Diencephalon (tissue), 1 donor: Measurements from ENCODE around the gene OR51B5. TPM values are rescaled to one million over a fixed set of nuclear protein-coding genes. Genes with fewer than 3 reads are reported as not detected.

Experiments used
- small RNA-seq: library from RNA; depleted of rRNA; stranded (forward); fragments of <200 nt; gene quantifications from one replicate; pipeline ENCODE3, GENCODE V24; 2014
- total RNA-seq: library from RNA; depleted of rRNA; stranded (reverse); fragments of >200 nt; gene quantifications from one replicate; pipeline ENCODE4 v1.2.3, GENCODE V29; 2014

The OR51B5 gene
- total RNA-seq, result 0.46 TPM

GRCh38 chr11:5343474-5344335, at the start of gene OR51B5:
TSS of gene OR51B5 (minus strand) at chr11:5343524. CDS start at chr11:5343524, 0 bp downstream.

DNA sequence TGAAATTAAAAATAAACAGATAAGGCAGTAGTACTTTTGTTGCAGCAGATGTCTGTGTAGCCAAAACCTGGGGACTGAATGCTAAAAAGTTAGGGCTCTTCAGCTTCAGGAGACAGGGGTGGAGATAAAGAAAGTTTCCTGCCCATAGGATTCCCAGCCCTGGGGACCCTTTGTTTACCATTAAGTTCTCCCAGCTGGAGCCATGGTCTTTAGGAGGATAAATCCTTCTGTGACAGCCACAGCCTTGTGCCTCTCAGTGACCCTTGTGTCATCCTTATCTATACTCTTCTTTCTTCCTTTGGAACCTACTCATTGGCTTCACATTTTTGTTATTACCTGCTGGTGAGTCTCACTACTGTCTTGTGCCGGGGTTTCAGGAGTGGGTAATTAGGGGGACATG, 40.3 kb upstream of the OR51B5 start, which contains the start of gene OR51M1:
Gene OR51M1, plus strand, starts transcription at position 237 of the 400 bp plus-strand sequence. CDS start 5,587 bp downstream, outside the sequence.

DNA sequence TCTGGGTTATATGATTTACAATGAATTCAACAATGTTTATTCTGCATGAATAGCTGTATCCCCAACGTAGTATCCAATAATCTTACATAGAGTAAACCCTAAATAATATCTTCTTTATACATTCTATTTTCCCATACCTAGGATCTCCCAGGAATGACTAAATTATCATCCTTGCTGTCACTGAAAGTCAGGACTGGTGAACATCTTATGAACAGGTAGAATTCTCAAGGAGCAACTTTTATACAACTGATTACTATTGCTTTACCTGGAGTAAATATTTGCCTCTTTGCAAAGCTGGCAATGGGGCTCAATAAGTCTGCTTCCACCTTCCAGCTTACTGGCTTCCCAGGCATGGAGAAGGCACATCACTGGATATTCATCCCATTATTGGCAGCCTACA, 7.9 kb upstream of the OR51B5 start, which contains the start of gene OR51B6:
Gene OR51B6, plus strand, starts transcription at position 301 of the 400 bp plus-strand sequence. Its CDS starts 0 bp downstream, at position 301.

DNA sequence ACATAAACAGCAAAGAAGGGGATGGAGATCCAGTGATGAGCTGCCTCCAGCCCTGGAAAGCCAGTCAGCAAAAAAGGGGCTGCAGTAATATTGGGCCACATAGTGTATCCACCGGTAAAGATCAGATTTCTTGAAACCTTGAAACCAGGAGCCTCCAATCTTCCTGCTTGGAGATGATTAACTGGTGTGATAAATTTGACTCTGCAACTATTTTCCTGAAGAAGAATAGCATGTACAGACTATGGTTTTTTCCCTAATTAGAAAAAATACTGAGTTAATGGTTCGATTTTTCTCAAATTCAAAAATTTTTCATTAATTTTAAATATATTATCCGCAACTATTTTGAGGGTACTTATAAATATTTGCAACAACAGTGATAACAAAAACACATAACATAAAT, 19.1 kb downstream of the OR51B5 start, which contains the start of gene OR51B2:
Gene OR51B2, minus strand, starts transcription at position 101 of the 400 bp plus-strand sequence. Its CDS starts 0 bp downstream, at position 101.

DNA sequence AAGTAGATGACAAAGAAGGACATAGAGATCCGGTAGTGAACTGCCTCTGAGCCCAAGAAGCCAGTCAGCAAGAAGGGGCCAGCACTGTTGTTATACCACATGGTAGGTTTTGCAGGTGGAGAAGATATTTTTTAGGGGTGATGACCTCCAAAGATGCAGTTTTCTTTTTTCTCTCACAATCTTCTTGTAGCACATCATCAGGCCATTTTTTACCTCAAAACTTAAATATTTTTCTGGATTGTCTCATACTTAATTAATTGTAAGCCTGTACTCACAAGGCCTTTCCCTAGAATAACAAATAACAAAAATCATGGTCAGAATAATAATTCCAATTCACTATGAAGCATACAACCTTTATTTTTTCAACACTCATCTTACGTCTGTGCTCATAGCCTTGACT, 41.5 kb downstream of the OR51B5 start, which contains the start of gene OR51B4:
Gene OR51B4, minus strand, starts transcription at position 101 of the 400 bp plus-strand sequence. Its CDS starts 0 bp downstream, at position 101.

Small RNA genes lying within 50 kb of the gene (small RNA-seq; reads per million reads assigned to genes)
- not detected for gene AC104389.3

Other genes with a start within 250 kb of the OR51B5 start
- not detected for gene OR52A5, start 205.2 kb downstream of the OR51B5 start, total RNA-seq
- gene OR52A1, start 188.8 kb downstream of the OR51B5 start, total RNA-seq, result not detected
- not detected for gene OR51V1, start 142.8 kb downstream of the OR51B5 start, total RNA-seq
- 550 TPM for gene HBB, start 116.5 kb downstream of the OR51B5 start, total RNA-seq
- gene HBD, start 109.0 kb downstream of the OR51B5 start, total RNA-seq, result not detected
- 3.5 TPM for gene HBG1, start 93.7 kb downstream of the OR51B5 start, total RNA-seq
- gene HBG2, start 88.7 kb downstream of the OR51B5 start, total RNA-seq, result 2,344 TPM
- gene HBE1, start 73.6 kb downstream of the OR51B5 start, total RNA-seq, result 13.8 TPM
- not detected for gene OR51B4, start 41.6 kb downstream of the OR51B5 start, total RNA-seq
- 0.46 TPM for gene OR51B2, start 19.2 kb downstream of the OR51B5 start, total RNA-seq
- not detected for gene OR51B6, start 8.0 kb upstream of the OR51B5 start, total RNA-seq
- not detected for gene OR51M1, start 40.3 kb upstream of the OR51B5 start, total RNA-seq
- not detected for gene OR51Q1, start 78.6 kb upstream of the OR51B5 start, total RNA-seq
- gene OR51I1, start 98.0 kb upstream of the OR51B5 start, total RNA-seq, result not detected
- gene OR51I2, start 105.8 kb upstream of the OR51B5 start, total RNA-seq, result not detected
- not detected for gene OR52D1, start 145.2 kb upstream of the OR51B5 start, total RNA-seq
- 0.46 TPM for gene UBQLN3, start 166.4 kb upstream of the OR51B5 start, total RNA-seq
- 0.46 TPM for gene UBQLNL, start 173.2 kb upstream of the OR51B5 start, total RNA-seq
- gene OR52H1, start 205.0 kb upstream of the OR51B5 start, total RNA-seq, result 0.69 TPM
- gene OR52B6, start 237.4 kb upstream of the OR51B5 start, total RNA-seq, result not detected